GM21717 (cell line): ENCODE data around the gene SLC11A1.

Experiments used
- ATAC-seq: cut with Tn5 transposase; IDR thresholded peaks from one replicate; pipeline ENCODE4 v1.9.1; 2021; ENCODE audit warnings: mild to moderate bottlenecking, moderate library complexity; ENCODE audit not compliant: unreplicated experiment

Gene SLC11A1

GRCh38 chr2:218431878-218432277, 49.8 kb downstream of the SLC11A1 start:
- ATAC-seq = no peak

- no peak for ATAC-seq
Observed at GRCh38 chr2:218432676-218433365, 50.7 kb downstream of the SLC11A1 start.

GRCh38 chr2:218434456-218434855, 52.4 kb downstream of the SLC11A1 start:
- no peak for ATAC-seq

- no peak for ATAC-seq
Observed at GRCh38 chr2:218435003-218435982, 53.2 kb downstream of the SLC11A1 start.

GRCh38 chr2:218436992-218437391, 54.9 kb downstream of the SLC11A1 start:
- ATAC-seq = no peak

GRCh38 chr2:218437969-218438368, 55.9 kb downstream of the SLC11A1 start:
- ATAC-seq = no peak

GRCh38 chr2:218438596-218438995, 56.5 kb downstream of the SLC11A1 start:
- ATAC-seq = no peak

GRCh38 chr2:218444692-218445357, 62.8 kb downstream of the SLC11A1 start:
- ATAC-seq = no peak

GRCh38 chr2:218445602-218446001, 63.5 kb downstream of the SLC11A1 start:
- ATAC-seq = no peak
